Stimulated activated CD8-positive, alpha-beta memory T cell treated with anti-CD3 and anti-CD28 coated beads, Interleukin-7, amount 100 ng/mL, for 48 hours (primary cell): ENCODE data around the gene NTN4.
"Not testable (repeated sequence)": the region's sequence is repeated elsewhere in the genome, so short reads cannot be mapped to it uniquely, and the experiment has no call there.

Source experiments
- DNase-seq, 2 donors: peaks; one replicate each; pipeline ENCODE4 v3.0.0-alpha.2; 2020; ENCODE audit warnings: low read depth in 1 of 2; ENCODE audit errors: extremely low read depth in 1 of 2

Gene NTN4

GRCh38 chr12:95790033-95790916, at the start of gene NTN4:
NTN4 (minus strand) TSS chr12:95790764; CDS start chr12:95790309, 455 bp downstream.
- DNase-seq: no peak

GRCh38 chr12:95838125-95838524, 47.6 kb upstream of the NTN4 start:
- no peak for DNase-seq

- DNase-seq: no peak
These were observed 46.9 kb upstream of the NTN4 start for GRCh38 chr12:95837240-95838038.

- DNase-seq: no peak
These were observed 46.2 kb upstream of the NTN4 start for GRCh38 chr12:95836630-95837239.

DNA sequence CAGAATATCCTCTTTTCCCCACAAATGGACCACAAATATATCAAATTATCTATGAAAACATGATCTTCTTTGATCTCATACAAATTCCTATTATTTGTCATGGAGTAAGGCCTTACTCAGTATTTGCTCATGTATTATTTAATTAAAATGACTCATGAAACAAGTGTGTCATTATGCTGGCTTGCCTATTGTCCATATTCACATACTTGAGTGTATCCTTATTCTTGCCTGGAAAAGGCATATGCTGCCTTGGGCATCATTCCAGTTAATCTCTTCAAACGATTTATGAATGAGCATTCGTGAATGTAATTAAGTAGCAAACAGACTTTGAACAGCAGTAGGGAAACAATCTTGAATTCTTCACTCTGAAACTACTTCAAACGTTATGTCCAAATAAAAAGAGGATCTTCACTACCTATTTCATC, 45.6 kb upstream of the NTN4 start:
- no peak for DNase-seq

DNA sequence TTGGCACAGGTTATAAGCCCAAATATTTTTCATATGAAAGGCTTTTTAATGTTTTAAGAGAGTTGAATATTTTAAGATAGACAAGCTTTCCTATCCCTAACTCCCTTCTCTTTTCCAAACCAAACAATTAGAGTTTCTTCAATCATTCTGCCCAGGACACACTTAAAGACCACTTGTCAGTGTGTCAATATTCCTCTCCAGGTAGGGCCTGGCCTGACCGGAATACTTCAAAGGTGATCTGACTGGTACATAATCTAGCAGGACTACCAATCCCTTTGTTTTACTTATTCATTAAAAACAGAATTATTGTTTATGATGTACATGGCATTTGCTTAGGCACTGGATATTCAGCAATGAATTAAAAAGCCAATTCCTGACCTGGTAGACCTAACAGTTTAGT, 44.0 kb upstream of the NTN4 start:
- no peak for DNase-seq

- DNase-seq: no peak
These were observed 39.9 kb upstream of the NTN4 start for GRCh38 chr12:95830335-95831089.

GRCh38 chr12:95829395-95829794, 38.8 kb upstream of the NTN4 start:
- no peak for DNase-seq

DNA sequence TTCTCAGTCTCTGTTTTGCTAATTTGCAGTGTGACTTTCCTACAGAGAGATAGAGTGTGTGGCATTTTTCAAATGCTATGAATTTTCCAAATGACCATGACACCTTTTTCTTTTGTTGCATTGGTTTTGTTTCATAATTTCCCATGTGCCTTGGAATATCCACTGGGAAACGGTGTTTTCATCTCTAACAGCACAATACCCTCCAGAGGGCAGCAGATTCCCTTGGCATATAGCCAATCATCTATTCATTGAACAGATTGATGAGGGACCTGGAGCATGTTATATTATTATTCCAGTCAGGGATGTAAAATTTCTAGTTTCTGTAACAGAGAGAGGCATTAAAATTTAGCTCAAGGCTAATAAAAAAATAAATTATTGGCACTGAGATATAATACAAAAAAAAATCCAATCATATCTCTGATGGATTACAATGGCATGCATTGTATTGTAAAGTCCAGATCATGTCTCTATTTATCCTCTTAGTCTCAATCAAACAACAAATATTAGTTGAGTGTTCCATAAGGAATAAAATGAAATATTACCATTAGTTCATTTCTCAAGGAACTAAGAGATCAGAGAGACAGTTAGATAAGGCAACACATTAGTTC, 29.6 kb upstream of the NTN4 start:
- no peak for DNase-seq

- no peak for DNase-seq
These were observed 25.2 kb upstream of the NTN4 start for GRCh38 chr12:95815632-95816212.

DNA sequence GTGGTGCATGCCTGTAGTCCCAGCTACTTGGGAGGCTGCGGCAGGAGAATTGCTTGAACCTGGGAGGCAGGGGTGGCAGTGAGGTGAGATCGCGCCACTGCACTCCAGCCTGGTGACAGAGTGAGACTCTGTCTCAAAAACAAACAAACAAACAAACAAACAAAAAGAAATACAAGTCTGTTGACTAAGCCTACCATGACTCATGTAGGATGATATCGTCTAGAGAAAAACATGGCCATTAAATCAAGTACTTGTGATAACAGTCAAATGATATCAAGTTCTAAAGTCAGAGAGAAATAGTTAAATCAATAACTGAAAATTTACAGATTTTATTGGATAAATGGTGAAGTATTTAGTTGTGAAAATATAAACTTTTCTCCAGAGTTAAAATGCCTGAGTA, 21.6 kb upstream of the NTN4 start:
- DNase-seq: not testable (repeated sequence)

DNA sequence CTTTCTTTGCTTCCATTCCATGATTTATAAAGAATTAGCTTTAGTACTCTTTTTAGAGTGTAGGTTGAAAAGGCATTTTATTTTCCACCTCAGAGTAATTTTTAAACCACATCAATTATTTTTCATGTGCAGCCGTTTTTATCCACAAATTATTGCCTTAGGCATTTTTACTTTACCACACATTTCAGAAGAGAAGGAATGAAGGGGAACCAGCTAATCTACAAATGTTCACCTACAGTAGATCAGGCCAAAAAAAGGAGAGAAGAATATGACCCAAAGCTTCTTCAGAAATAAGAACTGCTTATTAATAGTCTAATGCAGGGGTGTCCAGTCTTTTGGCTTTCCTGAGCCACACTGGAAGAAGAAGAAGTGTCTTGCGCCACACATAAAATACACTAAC, 19.8 kb upstream of the NTN4 start:
- DNase-seq: no peak

DNA sequence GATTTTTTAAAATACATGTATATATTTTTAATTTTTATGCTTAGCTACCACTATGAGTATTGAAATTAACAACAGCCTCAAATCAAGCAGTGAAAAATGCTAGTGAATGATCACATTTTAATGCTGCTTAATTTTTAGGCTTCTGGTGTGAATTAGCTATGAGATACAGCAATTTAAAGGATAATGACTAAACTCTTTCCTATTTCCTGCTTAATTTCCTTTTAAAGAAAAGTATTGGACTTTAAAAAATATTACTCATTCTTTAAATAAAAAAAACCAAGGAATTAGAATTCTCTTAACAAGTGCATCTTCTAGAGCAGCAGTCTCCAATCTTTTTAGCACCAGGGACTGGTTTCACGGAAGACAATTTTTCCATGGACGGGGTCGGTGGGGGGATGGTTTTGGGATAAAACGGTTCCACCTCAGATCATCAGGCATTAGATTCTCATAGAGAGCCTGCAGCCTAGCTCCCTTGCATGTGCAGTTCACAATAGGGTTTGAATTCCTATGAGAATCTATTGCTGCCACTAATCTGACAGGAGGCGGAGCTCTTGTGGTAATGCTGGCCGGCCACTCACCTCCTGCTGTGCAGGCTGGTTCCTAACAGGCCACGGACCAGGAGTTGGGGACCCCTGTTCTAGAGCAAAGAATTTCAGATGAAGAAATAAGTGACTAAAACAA, 18.6 kb upstream of the NTN4 start:
- DNase-seq: no peak

DNA sequence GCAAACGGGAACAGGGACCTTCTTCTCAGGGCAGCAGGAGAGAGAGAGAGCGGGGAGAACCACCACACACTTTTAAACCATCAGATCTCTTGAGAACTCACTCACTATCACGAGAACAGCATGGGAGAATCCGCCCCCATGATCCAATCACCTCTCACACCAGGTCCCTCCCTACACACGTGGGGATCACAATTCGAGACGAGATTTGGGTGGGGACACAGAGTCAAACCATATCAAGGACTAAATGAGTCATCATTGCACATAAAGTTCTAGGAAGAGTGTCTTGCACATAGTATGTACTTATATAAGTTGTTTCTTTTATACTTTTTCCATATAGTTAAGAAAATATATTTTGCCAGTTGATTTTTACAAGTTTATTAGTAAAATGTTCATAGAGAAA, 17.6 kb upstream of the NTN4 start:
- DNase-seq: no peak

DNA sequence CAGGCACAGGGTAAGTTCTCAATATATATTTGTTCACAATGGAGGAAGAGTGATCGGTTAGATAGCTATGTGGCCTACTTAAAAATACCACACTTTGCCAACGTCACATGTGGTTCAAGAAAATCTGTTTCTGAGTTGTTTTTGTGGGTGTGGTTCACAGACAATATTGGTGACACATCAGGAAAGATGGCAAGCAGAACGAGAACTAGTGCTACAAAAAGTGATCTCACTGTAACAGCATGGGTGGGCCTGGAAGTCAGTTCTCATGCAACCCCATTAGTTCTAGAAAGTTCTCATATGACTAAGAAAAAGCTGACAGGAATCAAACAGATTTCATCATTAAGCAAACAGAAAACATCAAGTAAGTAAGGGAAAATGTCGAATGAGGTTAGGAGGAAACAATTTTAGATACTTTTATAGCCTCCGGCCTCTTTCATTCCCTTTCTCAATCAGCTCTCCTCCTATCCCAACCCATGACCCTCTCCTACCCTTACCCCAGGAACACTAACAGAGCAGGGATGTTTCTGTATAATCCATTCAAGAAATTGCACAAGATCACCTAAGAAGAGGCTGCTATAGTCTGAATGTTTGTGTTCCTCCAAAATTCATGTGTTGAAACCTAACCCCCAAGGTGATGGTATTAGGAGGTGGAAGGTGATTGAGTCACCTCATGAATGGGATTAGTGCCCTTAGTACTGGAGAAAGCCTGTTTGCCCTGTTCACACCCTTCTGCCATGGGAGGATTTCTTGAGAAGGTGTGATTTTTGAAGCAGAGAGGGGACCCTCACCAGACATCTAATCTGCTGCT, 15.5 kb upstream of the NTN4 start:
- no peak for DNase-seq

GRCh38 chr12:95804291-95804690, 13.7 kb upstream of the NTN4 start:
- no peak for DNase-seq

- DNase-seq: no peak
These were observed 13.3 kb upstream of the NTN4 start for GRCh38 chr12:95803817-95804216.

DNA sequence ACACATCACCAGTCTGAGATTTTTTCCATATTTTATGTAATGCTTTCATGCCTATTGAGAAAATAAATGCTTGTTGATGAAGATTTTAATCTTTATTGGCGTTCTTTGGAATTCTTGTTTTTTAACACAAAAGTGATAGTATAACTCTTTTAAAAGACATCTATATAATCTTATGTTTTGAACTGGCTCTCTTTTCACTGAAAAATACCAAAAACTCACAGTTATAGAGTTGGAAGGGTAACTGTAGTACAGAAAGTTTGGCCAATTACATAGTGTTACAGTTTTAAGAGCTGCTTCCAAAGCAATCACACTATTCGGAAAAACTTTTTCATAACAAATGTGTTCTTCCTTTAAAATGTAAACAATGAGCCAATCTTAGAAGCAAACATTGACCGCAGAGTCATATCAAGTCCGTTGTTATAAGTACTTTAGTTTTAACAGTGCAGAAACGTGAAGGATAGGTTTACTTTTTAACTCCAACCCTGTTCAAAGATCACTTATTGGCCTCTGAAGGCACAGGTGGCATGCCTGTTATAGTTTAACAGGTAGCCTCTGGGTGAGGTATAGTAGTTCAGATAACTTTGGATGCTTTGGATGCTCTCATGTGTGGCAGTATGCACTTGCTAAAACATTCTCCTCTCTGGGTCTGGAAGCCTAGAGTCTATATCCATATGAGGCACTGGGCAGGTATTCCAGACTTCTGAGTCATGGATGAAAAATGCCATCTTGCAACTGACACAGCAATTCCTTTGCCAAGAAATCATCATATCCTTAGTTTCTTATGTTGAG, 12.1 kb upstream of the NTN4 start:
- no peak for DNase-seq
